IMR-90 (cell line): ENCODE results near the gene FAF1. TPM values are rescaled to one million over a fixed set of nuclear protein-coding genes. Genes with fewer than 3 reads are reported as not detected.

Source experiments
- ATAC-seq: fragments of 200-7000 bp; cut with Tn5 transposase; 2 replicates; pipeline ENCODE4 v1.9.1; 2020; ENCODE audit warnings: low read depth, mild to moderate bottlenecking, moderate library complexity
- BruUV-seq: library from RNA; stranded (reverse); fragments of 400-500 nt; replicated peaks from 2 replicates; lab custom pipeline; 2021; lab: Mats Ljungman, UMichigan
- CTCF ChIA-PET: fragments of 300-600 bp; formaldehyde crosslinking; extraction: SDS; loops from one replicate; lab custom pipeline; 2021; ENCODE audit warnings: antibody characterized with exemption; lab: Yijun Ruan, JAX
- POLR2A ChIA-PET: fragments of 300-600 bp; sonication (Branson Sonifier 250); formaldehyde crosslinking; loops from one replicate; lab custom pipeline; 2022; ENCODE audit warnings: antibody characterized with exemption; ENCODE audit not compliant: unreplicated experiment; lab: Charles Lee
- DNase-seq: peaks from one replicate; pipeline ENCODE4 v3.0.0; 2013
- H2AFZ ChIP-seq: replicated peaks from 2 replicates; pipeline ENCODE3; 2013; ENCODE audit warnings: low read length, mild to moderate bottlenecking; ENCODE audit not compliant: poor library complexity
- H2AK5ac ChIP-seq: 2 replicates; pipeline ENCODE4 v1.6.1; 2013; ENCODE audit warnings: low read depth, low read length, inconsistent platforms
- H2AK9ac ChIP-seq: replicated peaks from 2 replicates; pipeline ENCODE3; 2013; ENCODE audit warnings: mild to moderate bottlenecking, low read depth, low read length, moderate library complexity; ENCODE audit not compliant: poor library complexity
- H2BK120ac ChIP-seq: 2 replicates; pipeline ENCODE4 v1.6.1; 2013; ENCODE audit warnings: low read depth, low read length, inconsistent platforms
- H2BK15ac ChIP-seq: 3 replicates; pipeline ENCODE4 v1.6.1; 2013; ENCODE audit warnings: low read depth, low read length, inconsistent platforms
- H2BK20ac ChIP-seq: 2 replicates; pipeline ENCODE4 v1.6.1; 2013; ENCODE audit warnings: low read depth, mild to moderate bottlenecking, inconsistent platforms, low read length, moderate library complexity
- H2BK5ac ChIP-seq: 2 replicates; pipeline ENCODE4 v1.6.1; 2013; ENCODE audit warnings: mild to moderate bottlenecking, low read depth, low read length, inconsistent platforms; ENCODE audit not compliant: poor library complexity, severe bottlenecking
- H3K14ac ChIP-seq: replicated peaks from 2 replicates; pipeline ENCODE4 v1.6.1; 2013; ENCODE audit warnings: low read depth, low read length, inconsistent platforms
- H3K18ac ChIP-seq: 2 replicates; pipeline ENCODE4 v1.6.1; 2013; ENCODE audit warnings: low read depth, low read length, control low read depth
- H3K23ac ChIP-seq: 2 replicates; pipeline ENCODE4 v1.6.1; 2013; ENCODE audit warnings: low read depth, low read length, inconsistent platforms
- H3K27ac ChIP-seq: 2 replicates; pipeline ENCODE4 v1.5.1; 2013; ENCODE audit warnings: mild to moderate bottlenecking, control low read depth, low read length; ENCODE audit not compliant: insufficient read depth
- H3K27me3 ChIP-seq: 2 replicates; pipeline ENCODE4 v1.6.1; 2013; ENCODE audit warnings: low read length; ENCODE audit not compliant: control insufficient read depth, insufficient read depth
- H3K36me3 ChIP-seq: 2 replicates; pipeline ENCODE4 v1.6.1; 2013; ENCODE audit warnings: low read length, mixed read lengths; ENCODE audit not compliant: control insufficient read depth, insufficient read depth
- H3K4ac ChIP-seq: 2 replicates; pipeline ENCODE4 v1.6.1; 2013; ENCODE audit warnings: low read depth, low read length, inconsistent platforms
- H3K4me1 ChIP-seq: 2 replicates; pipeline ENCODE4 v1.6.1; 2013; ENCODE audit warnings: low read length, mixed read lengths; ENCODE audit not compliant: control insufficient read depth, insufficient read depth
- H3K4me2 ChIP-seq: 2 replicates; pipeline ENCODE4 v1.6.1; 2013; ENCODE audit warnings: low read depth, mild to moderate bottlenecking, control low read depth, low read length, moderate library complexity
- H3K4me3 ChIP-seq: 2 replicates; pipeline ENCODE4 v1.5.1; 2013; ENCODE audit warnings: low read depth, mild to moderate bottlenecking, control low read depth, low read length, moderate library complexity; ENCODE audit not compliant: insufficient read depth
- H3K56ac ChIP-seq: 2 replicates; pipeline ENCODE4 v1.6.1; 2013; ENCODE audit warnings: low read length, inconsistent platforms; ENCODE audit not compliant: insufficient read depth; ENCODE audit errors: extremely low read depth
- H3K79me1 ChIP-seq, 2 experiments: 2 replicates each; pipeline ENCODE4 v1.6.1; 2013; ENCODE audit warnings: low read length in 2 of 2, inconsistent platforms in 1 of 2, low read depth in 1 of 2
- H3K9ac ChIP-seq: 2 replicates; pipeline ENCODE4 v1.6.1; 2013; ENCODE audit warnings: low read depth, low read length, control low read depth
- H3K9me1 ChIP-seq: 2 replicates; pipeline ENCODE4 v1.6.1; 2013; ENCODE audit warnings: low read length, inconsistent platforms; ENCODE audit not compliant: insufficient read depth
- H3K9me3 ChIP-seq: 2 replicates; pipeline ENCODE4 v1.6.1; 2013; ENCODE audit warnings: low read length; ENCODE audit not compliant: control insufficient read depth, insufficient read depth
- H4K20me1 ChIP-seq: 2 replicates; pipeline ENCODE4 v1.6.1; 2013; ENCODE audit warnings: low read length, inconsistent platforms; ENCODE audit not compliant: insufficient read depth
- H4K5ac ChIP-seq: 2 replicates; pipeline ENCODE4 v1.6.1; 2013; ENCODE audit warnings: mild to moderate bottlenecking, low read depth, low read length, control low read depth
- H4K8ac ChIP-seq, 2 experiments: 2 replicates each; pipeline ENCODE4 v1.6.1; 2013; ENCODE audit warnings: low read depth in 2 of 2, low read length in 2 of 2, control low read depth in 1 of 2, inconsistent platforms in 1 of 2
- H4K91ac ChIP-seq: 2 replicates; pipeline ENCODE4 v1.6.1; 2013; ENCODE audit warnings: low read depth, low read length, inconsistent platforms; ENCODE audit not compliant: insufficient read depth
- CHD1 ChIP-seq: IDR thresholded peaks from 2 replicates; pipeline ENCODE4 v1.6.1; 2012; ENCODE audit warnings: low read depth, low read length, improper control_type of control experiment
- MAZ ChIP-seq: IDR thresholded peaks from 2 replicates; pipeline ENCODE4 v1.6.1; 2012; ENCODE audit warnings: low read depth, mild to moderate bottlenecking, low read length, improper control_type of control experiment, moderate library complexity, borderline replicate concordance
- whole genome bisulfite sequencing, 2 experiments: methylation state at CpG; one replicate each; pipeline versions ENCODE4 v1.1.5 to v1.1.7; 2013; ENCODE audit warnings: missing lambda C conversion rate in 2 of 2; ENCODE audit not compliant: insufficient read length in 1 of 2; ENCODE audit errors: extremely low coverage in 2 of 2; 5-methylcytosine and 5-hydroxymethylcytosine counted together
- dilution Hi-C: fragments of 300-500 bp; cut with HindIII; formaldehyde crosslinking; loops from one replicate; pipeline ENCODE4 v1.14.3; 2018; ENCODE audit warnings: low sequenced_read_pairs; ENCODE audit not compliant: unreplicated experiment
- in situ Hi-C: fragments of 300-500 bp; cut with MboI; formaldehyde crosslinking; loops from 3 replicates; pipeline ENCODE4 v1.14.3; 2019; ENCODE audit warnings: low sequenced_read_pairs, inconsistent platforms, mixed read lengths
- intact Hi-C: fragments of 100-400 bp; cut with micrococcal nuclease; formaldehyde crosslinking; loops from 2 replicates; pipeline ENCODE4 v1.10.0; 2022
- polyA plus RNA-seq, 3 experiments: library from polyadenylated mRNA; depleted of rRNA; stranded (reverse); fragments of >200 nt; gene quantifications; 2 replicates each; pipeline ENCODE4 v1.2.3, GENCODE V29; 2012; ENCODE audit warnings: low replicate concordance in 1 of 3
- total RNA-seq: library from RNA; depleted of rRNA; stranded (reverse); fragments of >200 nt; gene quantifications from 2 replicates; pipeline ENCODE4 v1.2.3, GENCODE V29; 2012

FAF1 gene
- total and polyA plus RNA-seq, 2 of the 4 experiments (the other 2 are of a cell fraction), result 18.8 to 72.9 TPM

DNA sequence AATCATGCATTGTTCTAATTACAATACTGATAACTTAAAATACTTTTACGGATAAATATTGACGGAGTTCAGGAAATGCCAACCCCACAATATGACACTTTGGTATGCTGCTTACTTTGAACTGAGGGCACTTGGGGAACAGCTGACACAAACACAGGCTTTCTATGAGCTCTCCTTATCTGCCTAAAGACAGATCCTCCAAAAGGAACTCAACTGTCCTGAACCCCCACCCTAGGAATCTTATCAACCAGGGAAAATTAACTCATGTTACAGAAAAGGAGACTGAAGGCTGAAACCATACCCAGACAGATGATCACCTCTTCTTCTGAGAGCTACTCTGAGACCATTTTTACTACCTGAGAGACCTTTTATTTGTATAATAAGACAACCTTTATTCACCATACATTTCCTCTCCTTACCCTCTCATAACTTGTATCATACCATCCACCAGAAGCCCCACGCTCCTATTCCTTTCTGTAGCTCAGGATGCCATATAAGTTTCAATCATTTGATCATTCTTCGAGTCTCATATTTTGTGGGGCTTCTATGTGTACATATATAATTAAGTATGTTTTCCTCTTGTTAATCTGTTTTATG lies 239.5 kb downstream of the FAF1 start:
- BruUV-seq, result no TSS peak
- Histone ChIP-seq H3K4me3 (no peak overlapping the region), H3K14ac (no peak overlapping the region), H3K56ac (no peak overlapping the region), H4K20me1 (no peaks in the 10 kb centered on the region), H2BK120ac (no peak overlapping the region), H2AFZ (no peak overlapping the region), H3K4me2 (no peak overlapping the region), H3K9me3 (no peaks in the 10 kb centered on the region), H2BK5ac (no peak overlapping the region), H3K4me1 (no peaks in the 10 kb centered on the region), H2AK9ac (no peak overlapping the region), H3K23ac (no peak overlapping the region), H3K27ac (no peak overlapping the region), H4K8ac (no peak overlapping the region), H3K79me1 (peaks cover 0 to 3% of the 10 kb centered on the region in 2 experiments; a peak in 1 of 4 replicates), H4K91ac (no peak overlapping the region), H3K36me3 (peaks cover 4% of the 10 kb centered on the region; the same call in 1 of the 2 replicates), H3K9me1 (no peaks in the 10 kb centered on the region; the same call in 1 of the 2 replicates), H2AK5ac (no peak overlapping the region), H3K18ac (no peak overlapping the region), H3K27me3 (no peaks in the 10 kb centered on the region), H2BK15ac (no peak overlapping the region), H4K5ac (no peak overlapping the region), H2BK20ac (no peak overlapping the region), H3K4ac (no peak overlapping the region), H3K9ac (no peak overlapping the region)
- ChIA-PET CTCF (no interaction called here), POLR2A (no interaction called here)
- DNase-seq (no peak), ATAC-seq (peak; percentile 63)
- intact Hi-C loops, result no loop called here
- no CpG with 5 or more reads among the region's 4 CpGs for WGBS, 2 experiments
- dilution Hi-C loops, result no loop called here
- TF ChIP-seq MAZ (peak; percentile 84; the same call in 1 of the 2 replicates), CHD1 (no peak)
- in situ Hi-C loops, result loop anchor here (10.0 kb wide), 1 partner anchor 346 kb away; no protein-coding TSS in a partner anchor
